Measurements from ENCODE around the gene TJP2.

- TF ChIP-seq CTCF (conservative IDR thresholded peaks at IDR 0.05; ENCODE audit: low read depth, low read length) = no peak
- TF ChIP-seq RCOR1 (IDR thresholded peaks at IDR 0.05; ENCODE audit: insufficient replicate concordance, low read length) = no peak
- no peak for TF ChIP-seq RAD21 (IDR thresholded peaks at IDR 0.05; ENCODE audit: low read length)
- no peak for TF ChIP-seq USF2 (IDR thresholded peaks at IDR 0.05; ENCODE audit: low read depth, low read length)
- no peak for TF ChIP-seq POLR2A (IDR thresholded peaks at IDR 0.05; ENCODE audit: low read depth, low read length)
- no peak for TF ChIP-seq FOS (IDR thresholded peaks at IDR 0.05; ENCODE audit: low read depth, low read length)
- no peak for TF ChIP-seq MAZ (IDR thresholded peaks at IDR 0.05; ENCODE audit: borderline replicate concordance, low read depth, low read length)
These were observed 18.1 kb downstream of the TJP2 start for GRCh38 chr9:69192214-69192613.
